ENCODE measurements around the gene CMC1.
A peak's percentile ranks its signal among the peaks of the same experiment; 100 is the strongest.

The CMC1 gene

DNA sequence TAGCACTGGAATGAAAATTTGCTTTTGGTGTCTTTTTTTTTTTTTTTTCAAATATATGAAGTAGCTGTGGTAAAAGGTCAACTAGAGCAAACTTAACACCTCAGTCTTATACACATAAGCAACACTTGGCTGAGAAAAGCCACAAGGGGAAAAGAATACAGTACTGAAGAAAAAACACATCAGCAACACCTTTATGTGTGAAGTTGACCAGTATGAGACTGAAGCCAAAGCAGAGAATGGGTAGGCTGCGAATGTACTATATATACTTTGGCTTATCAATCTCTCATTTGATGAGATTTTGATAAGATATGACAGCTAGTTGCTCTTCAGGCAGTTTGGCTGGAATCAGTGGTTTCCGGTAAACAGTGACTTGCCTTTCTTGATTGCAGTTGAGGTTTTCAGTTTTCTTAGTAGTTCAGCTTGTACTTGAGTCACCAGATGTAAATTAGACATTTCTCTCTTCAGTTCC, 85.1 kb downstream of the CMC1 start:
- H3K4me3 ChIP-seq (ENCODE audit: low read depth, low read length, poor library complexity, severe bottlenecking), result no peak overlapping the region
- no peaks in the 10 kb centered on the region for H3K9me2 ChIP-seq (ENCODE audit: low read depth, low read length)
- no peak overlapping the region for H3K9ac ChIP-seq (ENCODE audit: low read length)
- H3K27me3 ChIP-seq (ENCODE audit: insufficient read depth, low read length), result no peaks in the 10 kb centered on the region
- H3K36me3 ChIP-seq (ENCODE audit: insufficient read depth, low read length), result peaks cover 22% of the 10 kb centered on the region; the same call in 1 of the 2 replicates
- no peaks in the 10 kb centered on the region for H3K79me2 ChIP-seq (ENCODE audit: insufficient read depth, low read length)
- H3K4me2 ChIP-seq (ENCODE audit: low read length), result no peak overlapping the region
- H3F3A ChIP-seq (ENCODE audit: insufficient read depth, low read length), result no peaks in the 10 kb centered on the region
- H3K4me1 ChIP-seq (ENCODE audit: insufficient read depth, low read length, severe bottlenecking), result no peaks in the 10 kb centered on the region
- no peaks in the 10 kb centered on the region for H3K9me3 ChIP-seq (ENCODE audit: low read length)
- no peak for TF ChIP-seq EZH2 (IDR thresholded peaks at IDR 0.05; ENCODE audit: borderline replicate concordance, low read length)
- TF ChIP-seq, protein P1, sequence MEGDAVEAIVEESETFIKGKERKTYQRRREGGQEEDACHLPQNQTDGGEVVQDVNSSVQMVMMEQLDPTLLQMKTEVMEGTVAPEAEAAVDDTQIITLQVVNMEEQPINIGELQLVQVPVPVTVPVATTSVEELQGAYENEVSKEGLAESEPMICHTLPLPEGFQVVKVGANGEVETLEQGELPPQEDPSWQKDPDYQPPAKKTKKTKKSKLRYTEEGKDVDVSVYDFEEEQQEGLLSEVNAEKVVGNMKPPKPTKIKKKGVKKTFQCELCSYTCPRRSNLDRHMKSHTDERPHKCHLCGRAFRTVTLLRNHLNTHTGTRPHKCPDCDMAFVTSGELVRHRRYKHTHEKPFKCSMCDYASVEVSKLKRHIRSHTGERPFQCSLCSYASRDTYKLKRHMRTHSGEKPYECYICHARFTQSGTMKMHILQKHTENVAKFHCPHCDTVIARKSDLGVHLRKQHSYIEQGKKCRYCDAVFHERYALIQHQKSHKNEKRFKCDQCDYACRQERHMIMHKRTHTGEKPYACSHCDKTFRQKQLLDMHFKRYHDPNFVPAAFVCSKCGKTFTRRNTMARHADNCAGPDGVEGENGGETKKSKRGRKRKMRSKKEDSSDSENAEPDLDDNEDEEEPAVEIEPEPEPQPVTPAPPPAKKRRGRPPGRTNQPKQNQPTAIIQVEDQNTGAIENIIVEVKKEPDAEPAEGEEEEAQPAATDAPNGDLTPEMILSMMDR (IDR thresholded peaks at IDR 0.05; ENCODE audit: low read length), result no peak
- H2AFZ ChIP-seq (ENCODE audit: low read length), result no peak overlapping the region
- no peaks in the 10 kb centered on the region for H4K20me1 ChIP-seq (ENCODE audit: insufficient read depth, low read length)
- H3K27ac ChIP-seq (ENCODE audit: low read depth, low read length, poor library complexity, severe bottlenecking), result no peak overlapping the region

DNA sequence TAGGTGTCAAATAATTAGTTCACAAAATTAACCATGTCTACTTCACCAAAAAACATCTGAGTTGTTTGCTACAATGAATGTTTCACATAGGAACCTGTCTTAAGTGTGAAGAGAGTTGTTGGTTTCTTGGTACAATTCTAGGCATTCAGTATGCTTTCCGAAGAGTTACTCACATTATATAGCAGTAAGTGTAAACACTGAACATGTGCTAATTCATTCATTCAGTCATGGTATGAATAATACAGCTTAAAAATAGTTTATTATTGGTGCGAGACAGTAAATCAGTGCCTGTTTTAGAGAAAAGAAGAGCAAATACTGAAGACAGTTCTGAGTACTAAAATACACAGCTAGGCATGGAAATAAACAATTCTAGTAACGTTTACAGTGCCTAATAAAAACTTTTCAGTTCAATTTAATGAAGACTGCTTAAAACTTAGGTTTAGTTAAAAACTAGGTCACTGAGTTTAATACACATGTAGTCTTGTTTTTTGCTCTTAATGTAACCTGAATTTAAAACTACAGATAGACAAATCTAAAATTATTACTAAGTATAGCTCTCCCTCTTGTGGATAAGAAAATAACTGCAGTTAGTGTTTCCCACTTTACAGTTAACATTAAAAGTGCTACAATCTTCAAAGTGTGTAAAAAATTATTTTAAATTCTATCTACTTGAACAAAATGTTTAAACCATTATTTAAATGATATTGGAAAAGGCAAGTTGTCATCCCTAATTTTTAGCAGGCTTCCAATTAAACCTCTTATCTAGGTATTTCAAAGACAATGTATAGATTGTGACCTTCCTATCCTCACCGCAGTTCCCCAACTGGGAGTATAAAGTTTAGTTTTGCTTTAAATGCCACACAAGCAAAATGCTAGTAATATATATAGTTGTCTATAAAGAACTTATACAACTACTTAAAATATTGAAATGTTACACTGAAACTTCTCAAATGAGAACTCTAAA, 87.1 kb downstream of the CMC1 start:
- no peaks in the 10 kb centered on the region for H4K20me1 ChIP-seq (ENCODE audit: insufficient read depth, low read length)
- no peak overlapping the region for H3K9ac ChIP-seq (ENCODE audit: low read length)
- H3K27ac ChIP-seq (ENCODE audit: low read depth, low read length, poor library complexity, severe bottlenecking), result no peak overlapping the region
- H2AFZ ChIP-seq (ENCODE audit: low read length), result no peak overlapping the region
- H3K4me1 ChIP-seq (ENCODE audit: insufficient read depth, low read length, severe bottlenecking), result no peaks in the 10 kb centered on the region
- TF ChIP-seq, protein P1 (IDR thresholded peaks at IDR 0.05; ENCODE audit: low read length), result peak; percentile 71
- TF ChIP-seq EZH2 (IDR thresholded peaks at IDR 0.05; ENCODE audit: borderline replicate concordance, low read length), result no peak
- no peaks in the 10 kb centered on the region for H3K9me2 ChIP-seq (ENCODE audit: low read depth, low read length)
- no peaks in the 10 kb centered on the region for H3K27me3 ChIP-seq (ENCODE audit: insufficient read depth, low read length)
- no peak overlapping the region for H3K4me3 ChIP-seq (ENCODE audit: low read depth, low read length, poor library complexity, severe bottlenecking)
- no peaks in the 10 kb centered on the region for H3F3A ChIP-seq (ENCODE audit: insufficient read depth, low read length)
- H3K79me2 ChIP-seq (ENCODE audit: insufficient read depth, low read length), result no peaks in the 10 kb centered on the region
- H3K9me3 ChIP-seq (ENCODE audit: low read length), result no peaks in the 10 kb centered on the region
- H3K36me3 ChIP-seq (ENCODE audit: insufficient read depth, low read length), result peaks cover 20% of the 10 kb centered on the region; the same call in 1 of the 2 replicates
- no peak overlapping the region for H3K4me2 ChIP-seq (ENCODE audit: low read length)

DNA sequence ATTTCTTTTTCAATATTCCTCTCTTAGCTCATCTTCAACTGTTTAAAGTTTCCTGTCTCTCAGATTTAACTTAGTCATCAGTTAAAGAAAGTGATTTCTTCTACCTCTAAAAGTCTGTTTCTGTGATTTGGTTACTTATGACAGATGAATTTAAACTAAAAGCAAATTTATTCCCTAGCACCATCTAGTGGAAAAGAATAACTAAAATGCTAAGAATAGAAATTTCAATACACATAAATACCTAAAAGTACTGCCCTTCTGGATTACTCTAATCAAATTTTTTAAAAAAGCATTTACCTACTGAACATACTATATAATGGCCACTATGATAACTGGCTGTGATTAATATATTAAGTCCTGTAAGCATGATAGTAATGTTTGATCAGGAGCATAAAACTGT, 93.1 kb downstream of the CMC1 start:
- Histone ChIP-seq H3K4me3 (ENCODE audit: low read depth, low read length, poor library complexity, severe bottlenecking) (no peak overlapping the region), H3K27me3 (ENCODE audit: insufficient read depth, low read length) (no peaks in the 10 kb centered on the region), H3K9ac (ENCODE audit: low read length) (no peak overlapping the region), H3K9me3 (ENCODE audit: low read length) (no peaks in the 10 kb centered on the region), H3F3A (ENCODE audit: insufficient read depth, low read length) (no peaks in the 10 kb centered on the region), H4K20me1 (ENCODE audit: insufficient read depth, low read length) (no peaks in the 10 kb centered on the region), H3K36me3 (ENCODE audit: insufficient read depth, low read length) (peaks cover 9% of the 10 kb centered on the region; the same call in 1 of the 2 replicates), H3K79me2 (ENCODE audit: insufficient read depth, low read length) (no peaks in the 10 kb centered on the region), H3K9me2 (ENCODE audit: low read depth, low read length) (no peaks in the 10 kb centered on the region), H2AFZ (ENCODE audit: low read length) (no peak overlapping the region), H3K27ac (ENCODE audit: low read depth, low read length, poor library complexity, severe bottlenecking) (no peak overlapping the region), H3K4me2 (ENCODE audit: low read length) (no peak overlapping the region), H3K4me1 (ENCODE audit: insufficient read depth, low read length, severe bottlenecking) (no peaks in the 10 kb centered on the region)
- TF ChIP-seq EZH2 (IDR thresholded peaks at IDR 0.05; ENCODE audit: borderline replicate concordance, low read length), result no peak
- TF ChIP-seq, protein P1 (IDR thresholded peaks at IDR 0.05; ENCODE audit: low read length), result peak; percentile 35; the same call in 1 of the 2 replicates
